GM08714 (cell line): Measurements from ENCODE around the gene NPAS3.

Source experiments
- H3K4me3 ChIP-seq: fragments of 200-500 bp; sonication (Bioruptor generic); 2 replicates; pipeline ENCODE4 v1.5.1; 2014; ENCODE audit warnings: mild to moderate bottlenecking, low read length, inconsistent platforms
- ZNF274 ChIP-seq: IDR thresholded peaks from 2 replicates; pipeline ENCODE4 v1.6.1; 2012; ENCODE audit warnings: mild to moderate bottlenecking, low read depth, low read length

NPAS3 gene

GRCh38 chr14:33848706-33849454 lies 910.2 kb downstream of the NPAS3 start:
- no peak overlapping the region for H3K4me3 ChIP-seq
- no peak for TF ChIP-seq ZNF274

GRCh38 chr14:33849455-33849801 lies 910.7 kb downstream of the NPAS3 start:
- TF ChIP-seq ZNF274, result no peak
- H3K4me3 ChIP-seq, result no peak overlapping the region

- no peak overlapping the region for H3K4me3 ChIP-seq
- no peak for TF ChIP-seq ZNF274
Observed at GRCh38 chr14:33850826-33851225, 912.1 kb downstream of the NPAS3 start.

GRCh38 chr14:33851366-33851765 lies 912.7 kb downstream of the NPAS3 start:
- no peak for TF ChIP-seq ZNF274
- H3K4me3 ChIP-seq, result no peak overlapping the region

GRCh38 chr14:33851931-33852330 lies 913.3 kb downstream of the NPAS3 start:
- H3K4me3 ChIP-seq, result no peak overlapping the region

More at GRCh38 chr14:33851931-33852330, 913.3 kb downstream of the NPAS3 start:
- no peak for TF ChIP-seq ZNF274
